Measurements from ENCODE around the gene COX7A1.

DNA sequence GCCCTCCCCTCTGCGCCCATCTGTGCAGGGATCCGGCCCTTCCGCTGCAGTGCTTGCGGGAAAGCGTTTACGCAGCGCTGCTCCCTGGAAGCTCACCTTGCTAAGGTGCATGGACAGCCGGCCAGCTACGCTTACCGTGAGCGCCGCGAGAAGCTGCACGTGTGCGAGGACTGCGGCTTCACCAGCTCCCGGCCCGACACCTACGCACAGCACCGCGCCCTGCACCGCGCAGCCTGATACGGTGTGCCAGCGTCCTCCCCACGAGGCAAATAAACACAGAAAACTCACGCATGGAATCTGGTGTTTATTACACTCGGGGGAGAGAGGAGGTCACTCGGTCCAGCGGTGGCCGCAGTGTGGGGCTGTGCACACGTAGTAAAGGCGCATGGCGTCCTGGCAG is 38.8 kb downstream of the COX7A1 start:
- TF ChIP-seq, protein P1, sequence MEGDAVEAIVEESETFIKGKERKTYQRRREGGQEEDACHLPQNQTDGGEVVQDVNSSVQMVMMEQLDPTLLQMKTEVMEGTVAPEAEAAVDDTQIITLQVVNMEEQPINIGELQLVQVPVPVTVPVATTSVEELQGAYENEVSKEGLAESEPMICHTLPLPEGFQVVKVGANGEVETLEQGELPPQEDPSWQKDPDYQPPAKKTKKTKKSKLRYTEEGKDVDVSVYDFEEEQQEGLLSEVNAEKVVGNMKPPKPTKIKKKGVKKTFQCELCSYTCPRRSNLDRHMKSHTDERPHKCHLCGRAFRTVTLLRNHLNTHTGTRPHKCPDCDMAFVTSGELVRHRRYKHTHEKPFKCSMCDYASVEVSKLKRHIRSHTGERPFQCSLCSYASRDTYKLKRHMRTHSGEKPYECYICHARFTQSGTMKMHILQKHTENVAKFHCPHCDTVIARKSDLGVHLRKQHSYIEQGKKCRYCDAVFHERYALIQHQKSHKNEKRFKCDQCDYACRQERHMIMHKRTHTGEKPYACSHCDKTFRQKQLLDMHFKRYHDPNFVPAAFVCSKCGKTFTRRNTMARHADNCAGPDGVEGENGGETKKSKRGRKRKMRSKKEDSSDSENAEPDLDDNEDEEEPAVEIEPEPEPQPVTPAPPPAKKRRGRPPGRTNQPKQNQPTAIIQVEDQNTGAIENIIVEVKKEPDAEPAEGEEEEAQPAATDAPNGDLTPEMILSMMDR (IDR thresholded peaks at IDR 0.05): no peak
- no peak for TF ChIP-seq POLR2A (IDR thresholded peaks at IDR 0.05)

Measured in heart left ventricle (tissue), 13 donors.